Muscle layer of duodenum (tissue), 2 donors: ENCODE results near the gene HOXB8.

ENCODE experiments used
- H3K27ac ChIP-seq: one replicate; pipeline ENCODE4 v1.7.0; 2013; ENCODE audit warnings: mild to moderate bottlenecking, low read length
- H3K27me3 ChIP-seq: one replicate; pipeline ENCODE4 v1.7.0; 2013; ENCODE audit warnings: low read depth, mild to moderate bottlenecking, control low read depth, low read length
- H3K36me3 ChIP-seq, 2 donors: one replicate each; pipeline ENCODE4 v1.7.0; 2013; ENCODE audit warnings: low read length in 2 of 2, control low read depth in 1 of 2, mild to moderate bottlenecking in 1 of 2; ENCODE audit not compliant: insufficient read depth in 2 of 2, control insufficient read depth in 1 of 2
- H3K4me1 ChIP-seq, 2 donors: one replicate each; pipeline ENCODE4 v1.7.0; 2013; ENCODE audit warnings: low read length in 2 of 2, mild to moderate bottlenecking in 2 of 2, control low read depth in 1 of 2, moderate library complexity in 1 of 2; ENCODE audit not compliant: insufficient read depth in 2 of 2, control insufficient read depth in 1 of 2
- H3K4me3 ChIP-seq, 2 donors: one replicate each; pipeline ENCODE4 v1.7.0; 2013; ENCODE audit warnings: low read length in 2 of 2, low read depth in 1 of 2, mild to moderate bottlenecking in 1 of 2
- H3K9me3 ChIP-seq, 2 donors: one replicate each; pipeline ENCODE4 v1.7.0; 2013; ENCODE audit warnings: low read length in 2 of 2, control low read depth in 1 of 2, mild to moderate bottlenecking in 1 of 2; ENCODE audit not compliant: control insufficient read depth in 1 of 2
- donor health status: healthy.

Gene HOXB8

GRCh38 chr17:48611213-48611612 is 3.9 kb downstream of the HOXB8 start:
- H3K36me3 ChIP-seq: peaks cover 0 to 5% of the 10 kb centered on the region in 2 donors
- H3K4me3 ChIP-seq: peak overlapping the region; percentile 65 to 89
- no peaks in the 10 kb centered on the region for H3K9me3 ChIP-seq
- peaks cover 59% of the 10 kb centered on the region for H3K27me3 ChIP-seq
- peaks cover 0 to 40% of the 10 kb centered on the region in 2 donors for H3K4me1 ChIP-seq
- H3K27ac ChIP-seq: no peak overlapping the region

- H3K9me3 ChIP-seq: no peaks in the 10 kb centered on the region
- peak within 1 kb of the TSS; percentile 65 to 89 for H3K4me3 ChIP-seq
- H3K4me1 ChIP-seq: peaks cover 0 to 40% of the 10 kb centered on the region in 2 donors
- peaks cover 52% of the 10 kb centered on the region for H3K27me3 ChIP-seq
- peaks cover 0 to 5% of the 10 kb centered on the region in 2 donors for H3K36me3 ChIP-seq
- no peak within 1 kb of the TSS for H3K27ac ChIP-seq
Observed at GRCh38 chr17:48610282-48611211, 4.5 kb downstream of the HOXB8 start, which contains the start of gene HOXB7. HOXB7 (minus strand) TSS chr17:48611017; CDS start chr17:48610918, 99 bp downstream.

- Histone ChIP-seq H3K9me3 (no peaks in the 10 kb centered on the region), H3K27ac (no peak overlapping the region), H3K4me3 (peak overlapping the region in 1 of 2 donors; percentile 89)
Observed at GRCh38 chr17:48609759-48610281, 5.3 kb downstream of the HOXB8 start.

GRCh38 chr17:48609033-48609432 is 6.1 kb downstream of the HOXB8 start:
- Histone ChIP-seq H3K9me3 (no peaks in the 10 kb centered on the region), H3K4me3 (no peak overlapping the region), H3K36me3 (peaks cover 0 to 5% of the 10 kb centered on the region in 2 donors), H3K27me3 (peaks cover 47% of the 10 kb centered on the region), H3K27ac (no peak overlapping the region), H3K4me1 (peaks cover 0 to 35% of the 10 kb centered on the region in 2 donors)

More at GRCh38 chr17:48609759-48610281, 5.3 kb downstream of the HOXB8 start:
- H3K4me1 ChIP-seq: peaks cover 0 to 40% of the 10 kb centered on the region in 2 donors
- peaks cover 0 to 5% of the 10 kb centered on the region in 2 donors for H3K36me3 ChIP-seq
- peaks cover 45% of the 10 kb centered on the region for H3K27me3 ChIP-seq

GRCh38 chr17:48608494-48608834 is 6.6 kb downstream of the HOXB8 start:
- peaks cover 0 to 5% of the 10 kb centered on the region in 2 donors for H3K36me3 ChIP-seq
- peaks cover 0 to 34% of the 10 kb centered on the region in 2 donors for H3K4me1 ChIP-seq
- H3K9me3 ChIP-seq: no peaks in the 10 kb centered on the region
- H3K27me3 ChIP-seq: peaks cover 42% of the 10 kb centered on the region
- no peak overlapping the region for H3K4me3 ChIP-seq
- no peak overlapping the region for H3K27ac ChIP-seq

- Histone ChIP-seq H3K4me3 (no peak overlapping the region), H3K36me3 (peaks cover 0 to 5% of the 10 kb centered on the region in 2 donors), H3K9me3 (no peaks in the 10 kb centered on the region), H3K27ac (no peak overlapping the region), H3K27me3 (peaks cover 35% of the 10 kb centered on the region), H3K4me1 (peaks cover 0 to 35% of the 10 kb centered on the region in 2 donors)
Observed at GRCh38 chr17:48606892-48607614, 8.0 kb downstream of the HOXB8 start.

GRCh38 chr17:48605991-48606891 is 8.9 kb downstream of the HOXB8 start:
- H3K9me3 ChIP-seq: no peaks in the 10 kb centered on the region
- H3K36me3 ChIP-seq: peaks cover 0 to 5% of the 10 kb centered on the region in 2 donors
- H3K4me1 ChIP-seq: peaks cover 0 to 31% of the 10 kb centered on the region in 2 donors
- no peak overlapping the region for H3K27ac ChIP-seq
- H3K4me3 ChIP-seq: no peak overlapping the region
- H3K27me3 ChIP-seq: peaks cover 34% of the 10 kb centered on the region

GRCh38 chr17:48605409-48605919 is 9.6 kb downstream of the HOXB8 start:
- no peak overlapping the region for H3K27ac ChIP-seq
- H3K9me3 ChIP-seq: no peaks in the 10 kb centered on the region
- peaks cover 0 to 24% of the 10 kb centered on the region in 2 donors for H3K4me1 ChIP-seq
- H3K4me3 ChIP-seq: no peak overlapping the region
- peaks cover 0 to 5% of the 10 kb centered on the region in 2 donors for H3K36me3 ChIP-seq
- H3K27me3 ChIP-seq: peaks cover 34% of the 10 kb centered on the region

- Histone ChIP-seq H3K27me3 (peaks cover 32% of the 10 kb centered on the region), H3K4me1 (peaks cover 0 to 18% of the 10 kb centered on the region in 2 donors), H3K27ac (no peak within 1 kb of the TSS), H3K4me3 (peak within 1 kb of the TSS in 1 of 2 donors; percentile 6), H3K36me3 (peaks cover 0 to 5% of the 10 kb centered on the region in 2 donors), H3K9me3 (no peaks in the 10 kb centered on the region)
Observed at GRCh38 chr17:48604770-48605329, 10.2 kb downstream of the HOXB8 start, which contains the start of gene HOXB6. HOXB6 (minus strand) TSS chr17:48604986; CDS start chr17:48598150, 6,836 bp downstream.
